GM18499 (cell line): ENCODE measurements around the gene UNC5C.

Experiments
- ATAC-seq: cut with Tn5 transposase; IDR thresholded peaks from one replicate; pipeline ENCODE4 v1.9.1; 2021; ENCODE audit warnings: moderate number of reproducible peaks; ENCODE audit not compliant: insufficient read depth, unreplicated experiment

Gene UNC5C

GRCh38 chr4:95524184-95524583 is 24.6 kb downstream of the UNC5C start:
- no peak for ATAC-seq

- ATAC-seq = no peak
Measured at GRCh38 chr4:95522682-95523530, 25.9 kb downstream of the UNC5C start.

GRCh38 chr4:95517576-95518345 is 31.0 kb downstream of the UNC5C start:
- ATAC-seq = no peak

- no peak for ATAC-seq
Measured at GRCh38 chr4:95516528-95517017, 32.2 kb downstream of the UNC5C start.

- no peak for ATAC-seq
Measured at GRCh38 chr4:95515589-95515988, 33.2 kb downstream of the UNC5C start.

GRCh38 chr4:95513022-95513421 is 35.8 kb downstream of the UNC5C start:
- ATAC-seq = no peak

GRCh38 chr4:95511477-95511876 is 37.3 kb downstream of the UNC5C start:
- ATAC-seq = no peak

- ATAC-seq = no peak
Measured at GRCh38 chr4:95510877-95511276, 37.9 kb downstream of the UNC5C start.

GRCh38 chr4:95510145-95510544 is 38.6 kb downstream of the UNC5C start:
- ATAC-seq = no peak

- no peak for ATAC-seq
Measured at GRCh38 chr4:95508421-95508820, 40.4 kb downstream of the UNC5C start.

GRCh38 chr4:95507561-95507960 is 41.2 kb downstream of the UNC5C start:
- no peak for ATAC-seq

- ATAC-seq = no peak
Measured at GRCh38 chr4:95507147-95507546, 41.6 kb downstream of the UNC5C start.

GRCh38 chr4:95506264-95506663 is 42.5 kb downstream of the UNC5C start:
- no peak for ATAC-seq

- ATAC-seq = no peak
Measured at GRCh38 chr4:95505799-95506198, 43.0 kb downstream of the UNC5C start.

- ATAC-seq = no peak
Measured at GRCh38 chr4:95505151-95505550, 43.6 kb downstream of the UNC5C start.

GRCh38 chr4:95504501-95504900 is 44.3 kb downstream of the UNC5C start:
- no peak for ATAC-seq

GRCh38 chr4:95500361-95500760 is 48.4 kb downstream of the UNC5C start:
- no peak for ATAC-seq

GRCh38 chr4:95499291-95499696 is 49.5 kb downstream of the UNC5C start:
- no peak for ATAC-seq

GRCh38 chr4:95494186-95494585 is 54.6 kb downstream of the UNC5C start:
- no peak for ATAC-seq

GRCh38 chr4:95478679-95479078 is 70.1 kb downstream of the UNC5C start:
- ATAC-seq = no peak

- ATAC-seq = no peak
Measured at GRCh38 chr4:95476121-95476520, 72.7 kb downstream of the UNC5C start.
